Osteoblast (primary cell): ENCODE results near the gene FBXO46. TPM values are rescaled to one million over a fixed set of nuclear protein-coding genes. Genes with fewer than 3 reads are reported as not detected.
A peak's percentile ranks its signal among the peaks of the same experiment; 100 is the strongest.

Experiments used
- DNase-seq: peaks from one replicate; pipeline ENCODE4 v3.0.0; 2011; ENCODE audit warnings: low spot score, mixed read lengths; ENCODE audit not compliant: insufficient read length; ENCODE audit errors: missing footprints
- H2AFZ ChIP-seq: 2 replicates; pipeline ENCODE4 v1.6.0; 2011; ENCODE audit warnings: mild to moderate bottlenecking, low read length
- H3K27ac ChIP-seq: 2 replicates; pipeline ENCODE4 v1.5.1; 2011; ENCODE audit warnings: mild to moderate bottlenecking, low read depth, low read length, moderate library complexity
- H3K27me3 ChIP-seq: 2 replicates; pipeline ENCODE4 v1.6.0; 2012; ENCODE audit warnings: mild to moderate bottlenecking, control low read depth, inconsistent platforms, low read length, moderate library complexity; ENCODE audit not compliant: insufficient read depth
- H3K36me3 ChIP-seq: 2 replicates; pipeline ENCODE4 v1.5.1; 2011; ENCODE audit warnings: mild to moderate bottlenecking, low read length, control low read depth, moderate library complexity; ENCODE audit not compliant: insufficient read depth
- H3K4me1 ChIP-seq: 2 replicates; pipeline ENCODE4 v1.5.1; 2011; ENCODE audit warnings: mild to moderate bottlenecking, low read length, control low read depth, moderate library complexity; ENCODE audit not compliant: insufficient read depth
- H3K4me2 ChIP-seq: 2 replicates; pipeline ENCODE4 v1.6.0; 2011; ENCODE audit warnings: mild to moderate bottlenecking, low read length; ENCODE audit not compliant: insufficient read depth
- H3K4me3 ChIP-seq: fragments of 200-600 bp; sonication (generic); 3 replicates; pipeline ENCODE4 v1.5.1; 2012; ENCODE audit warnings: mild to moderate bottlenecking, low read length, inconsistent platforms; ENCODE audit not compliant: insufficient read depth
- H3K79me2 ChIP-seq: 2 replicates; pipeline ENCODE4 v1.6.0; 2012; ENCODE audit warnings: mild to moderate bottlenecking, low read length, control low read depth, inconsistent platforms; ENCODE audit not compliant: insufficient read depth
- H3K9me3 ChIP-seq: 2 replicates; pipeline ENCODE4 v1.5.1; 2011; ENCODE audit warnings: low read depth, low read length, control low read depth
- H4K20me1 ChIP-seq: 2 replicates; pipeline ENCODE4 v1.6.0; 2012; ENCODE audit warnings: mild to moderate bottlenecking, low read length, control low read depth; ENCODE audit not compliant: insufficient read depth
- total RNA-seq: library from RNA; depleted of rRNA; stranded (reverse); fragments of >200 nt; gene quantifications from 2 replicates; pipeline ENCODE4 v1.2.3, GENCODE V29; 2012
- TF ChIP-seq, protein P1 (sequence below): IDR thresholded peaks from 2 replicates; pipeline ENCODE4 v1.5.1; 2011; ENCODE audit warnings: mild to moderate bottlenecking, low read depth, low read length, moderate library complexity; ENCODE audit errors: extremely low read depth

Gene FBXO46
- total RNA-seq, 1 donor: 9.0 TPM

DNA sequence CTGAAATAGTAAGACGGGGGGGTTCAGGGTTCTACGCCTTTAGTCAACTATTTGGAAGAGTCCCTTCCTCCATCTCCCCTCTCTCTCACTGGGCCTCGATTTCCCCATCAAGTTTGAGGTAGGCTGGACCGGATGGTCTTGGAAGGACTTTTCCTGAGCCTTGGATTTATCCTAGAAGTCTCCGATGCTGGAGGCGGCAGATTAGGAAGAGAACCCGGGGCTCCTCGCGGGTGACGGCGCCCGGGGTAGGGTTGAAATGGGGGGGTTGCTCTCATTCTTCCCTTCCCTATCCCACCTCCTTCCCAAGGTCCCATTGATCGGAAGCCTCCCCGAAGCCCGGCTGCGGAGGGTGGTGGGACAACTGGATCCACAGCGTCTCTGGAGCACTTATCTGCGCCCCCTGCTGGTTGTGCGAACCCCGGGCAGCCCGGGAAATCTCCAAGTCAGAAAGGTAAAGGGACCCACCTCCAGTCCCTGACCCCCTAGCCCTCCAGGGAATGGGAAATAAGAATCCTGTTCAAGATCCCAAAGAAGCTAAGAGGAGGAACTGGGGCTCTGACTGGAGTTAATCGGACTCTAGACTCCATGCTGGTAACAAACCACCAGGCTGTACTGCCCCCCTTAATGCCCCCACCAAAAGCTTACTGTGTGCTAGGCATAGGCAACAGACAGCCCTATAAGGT lies 37.4 kb downstream of the FBXO46 start:
- Histone ChIP-seq H3K79me2 (peaks cover 32% of the 10 kb centered on the region), H3K4me3 (peak overlapping the region; percentile 99), H4K20me1 (peaks cover 9% of the 10 kb centered on the region), H3K27ac (peak overlapping the region; percentile 93), H3K36me3 (peaks cover 12% of the 10 kb centered on the region), H3K4me2 (peak overlapping the region; percentile 100), H3K27me3 (no peaks in the 10 kb centered on the region), H3K9me3 (no peaks in the 10 kb centered on the region), H3K4me1 (peaks cover 14% of the 10 kb centered on the region), H2AFZ (peak overlapping the region; percentile 86)
- TF ChIP-seq, protein P1, sequence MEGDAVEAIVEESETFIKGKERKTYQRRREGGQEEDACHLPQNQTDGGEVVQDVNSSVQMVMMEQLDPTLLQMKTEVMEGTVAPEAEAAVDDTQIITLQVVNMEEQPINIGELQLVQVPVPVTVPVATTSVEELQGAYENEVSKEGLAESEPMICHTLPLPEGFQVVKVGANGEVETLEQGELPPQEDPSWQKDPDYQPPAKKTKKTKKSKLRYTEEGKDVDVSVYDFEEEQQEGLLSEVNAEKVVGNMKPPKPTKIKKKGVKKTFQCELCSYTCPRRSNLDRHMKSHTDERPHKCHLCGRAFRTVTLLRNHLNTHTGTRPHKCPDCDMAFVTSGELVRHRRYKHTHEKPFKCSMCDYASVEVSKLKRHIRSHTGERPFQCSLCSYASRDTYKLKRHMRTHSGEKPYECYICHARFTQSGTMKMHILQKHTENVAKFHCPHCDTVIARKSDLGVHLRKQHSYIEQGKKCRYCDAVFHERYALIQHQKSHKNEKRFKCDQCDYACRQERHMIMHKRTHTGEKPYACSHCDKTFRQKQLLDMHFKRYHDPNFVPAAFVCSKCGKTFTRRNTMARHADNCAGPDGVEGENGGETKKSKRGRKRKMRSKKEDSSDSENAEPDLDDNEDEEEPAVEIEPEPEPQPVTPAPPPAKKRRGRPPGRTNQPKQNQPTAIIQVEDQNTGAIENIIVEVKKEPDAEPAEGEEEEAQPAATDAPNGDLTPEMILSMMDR: peak; percentile 96
- DNase-seq: peak; percentile 94

DNA sequence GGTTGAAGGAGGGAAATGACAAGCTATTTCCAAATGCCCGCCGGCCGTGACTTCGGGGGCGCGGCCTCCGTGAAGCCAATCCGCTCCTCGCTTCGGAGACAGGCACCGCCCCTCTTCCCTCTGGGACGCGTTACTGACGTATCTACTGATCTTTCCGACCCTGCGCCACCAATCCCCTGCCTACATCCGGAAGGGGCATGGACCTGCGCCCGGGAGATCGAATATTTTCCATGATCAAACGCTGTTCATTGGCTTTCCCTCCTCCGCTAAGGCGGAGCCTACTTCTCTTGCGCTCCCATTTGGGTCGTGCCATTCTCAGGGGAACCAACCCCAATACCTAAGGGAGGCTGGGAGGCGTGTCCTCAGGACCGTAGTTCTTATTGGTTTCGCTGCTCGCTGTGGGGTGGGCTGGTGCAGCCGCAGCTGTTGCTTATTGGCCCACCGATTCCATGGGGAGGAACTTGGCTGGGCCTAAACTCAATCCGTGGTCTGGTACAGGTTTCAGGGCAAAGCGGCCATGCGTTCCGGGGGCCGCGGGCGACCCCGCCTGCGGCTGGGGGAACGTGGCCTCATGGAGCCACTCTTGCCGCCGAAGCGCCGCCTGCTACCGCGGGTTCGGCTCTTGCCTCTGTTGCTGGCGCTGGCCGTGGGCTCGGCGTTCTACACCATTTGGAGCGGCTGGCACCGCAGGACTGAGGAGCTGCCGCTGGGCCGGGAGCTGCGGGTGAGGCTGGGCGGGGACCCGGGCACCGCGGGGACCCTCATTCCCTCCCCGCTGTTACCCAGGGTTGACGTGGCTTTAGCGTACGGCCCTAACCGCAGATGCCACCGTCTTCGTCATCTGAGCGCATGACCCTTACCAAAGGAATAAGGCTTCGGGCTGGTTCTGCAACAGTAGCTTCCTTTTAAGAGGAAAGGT lies 38.2 kb downstream of the FBXO46 start, which contains the start of gene QPCTL:
Gene QPCTL (plus strand): TSS at position 480 of the 919 bp plus-strand sequence. CDS start 38 bp downstream, at position 518.
- H3K79me2 ChIP-seq: peaks cover 32% of the 10 kb centered on the region

DNA sequence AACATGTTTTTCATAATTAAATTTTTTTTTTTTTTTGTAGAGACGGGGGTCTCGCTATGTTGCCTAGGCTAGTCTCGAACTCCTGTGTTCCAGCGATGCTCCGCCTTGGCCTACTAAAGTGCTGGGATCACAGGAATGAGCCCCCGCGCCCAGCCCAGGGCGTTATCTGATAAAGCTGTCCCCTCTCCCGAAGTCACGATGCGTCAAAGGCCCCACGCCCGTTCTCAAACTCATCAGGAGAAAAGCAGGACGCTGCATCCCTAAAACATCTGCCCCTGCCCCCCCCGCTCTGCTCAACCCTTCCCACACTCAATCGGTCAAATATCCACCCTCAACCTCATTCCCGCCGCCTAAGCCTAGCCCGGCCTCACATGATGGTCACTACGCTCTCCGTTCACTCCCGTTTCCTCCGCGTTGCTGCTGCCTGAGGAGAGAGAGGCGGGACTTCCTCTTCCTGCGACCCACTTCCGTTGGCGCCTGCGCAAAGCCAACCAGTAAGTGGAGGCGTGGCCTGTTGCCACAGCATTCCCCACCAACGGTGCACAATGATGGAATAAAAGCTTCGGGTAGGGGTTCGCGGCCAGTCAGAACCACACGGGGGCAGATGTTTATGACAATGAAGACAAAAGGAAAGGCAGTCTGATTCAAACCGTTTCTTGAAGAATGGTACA lies 39.0 kb downstream of the FBXO46 start, which contains the start of gene SNRPD2:
Gene SNRPD2 (minus strand): TSS at position 438 of the 671 bp plus-strand sequence. CDS start 65 bp downstream, at position 373.
- no peaks in the 10 kb centered on the region for H3K27me3 ChIP-seq
- peaks cover 14% of the 10 kb centered on the region for H3K4me1 ChIP-seq
- DNase-seq: peak; percentile 97
- H3K79me2 ChIP-seq: peaks cover 32% of the 10 kb centered on the region
- H3K36me3 ChIP-seq: peaks cover 23% of the 10 kb centered on the region
- peak within 1 kb of the TSS; percentile 100 for H3K4me2 ChIP-seq
- peak within 1 kb of the TSS; percentile 99 for H3K4me3 ChIP-seq
- peaks cover 9% of the 10 kb centered on the region for H4K20me1 ChIP-seq
- TF ChIP-seq, protein P1: no peak
- no peaks in the 10 kb centered on the region for H3K9me3 ChIP-seq
- peak within 1 kb of the TSS; percentile 93 for H3K27ac ChIP-seq
- H2AFZ ChIP-seq: peak within 1 kb of the TSS; percentile 95

More for the DNA sequence above, 38.2 kb downstream of the FBXO46 start, which contains the start of gene QPCTL:
- peak; percentile 99 for DNase-seq
- Histone ChIP-seq H3K27me3 (no peaks in the 10 kb centered on the region), H3K27ac (peak within 1 kb of the TSS; percentile 93), H3K4me2 (peak within 1 kb of the TSS; percentile 100), H3K4me1 (peaks cover 14% of the 10 kb centered on the region), H3K36me3 (peaks cover 17% of the 10 kb centered on the region), H3K9me3 (no peaks in the 10 kb centered on the region), H2AFZ (peak within 1 kb of the TSS; percentile 95), H4K20me1 (peaks cover 9% of the 10 kb centered on the region), H3K4me3 (peak within 1 kb of the TSS; percentile 99)
- TF ChIP-seq, protein P1: no peak
